Posterior cingulate gyrus (tissue), 11 donors: ENCODE measurements around the gene SLC25A21.

Experiments
- DNase-seq, 10 donors: peaks; one replicate each; pipeline versions ENCODE4 v3.0.0 to v3.0.0-alpha.2; 2020 to 2021; ENCODE audit warnings: mixed read lengths in 3 of 10
- intact Hi-C: fragments of 100-400 bp; cut with DNase I; formaldehyde crosslinking; loops from one replicate; pipeline ENCODE4 v1.15.1; 2023

Gene SLC25A21

DNA sequence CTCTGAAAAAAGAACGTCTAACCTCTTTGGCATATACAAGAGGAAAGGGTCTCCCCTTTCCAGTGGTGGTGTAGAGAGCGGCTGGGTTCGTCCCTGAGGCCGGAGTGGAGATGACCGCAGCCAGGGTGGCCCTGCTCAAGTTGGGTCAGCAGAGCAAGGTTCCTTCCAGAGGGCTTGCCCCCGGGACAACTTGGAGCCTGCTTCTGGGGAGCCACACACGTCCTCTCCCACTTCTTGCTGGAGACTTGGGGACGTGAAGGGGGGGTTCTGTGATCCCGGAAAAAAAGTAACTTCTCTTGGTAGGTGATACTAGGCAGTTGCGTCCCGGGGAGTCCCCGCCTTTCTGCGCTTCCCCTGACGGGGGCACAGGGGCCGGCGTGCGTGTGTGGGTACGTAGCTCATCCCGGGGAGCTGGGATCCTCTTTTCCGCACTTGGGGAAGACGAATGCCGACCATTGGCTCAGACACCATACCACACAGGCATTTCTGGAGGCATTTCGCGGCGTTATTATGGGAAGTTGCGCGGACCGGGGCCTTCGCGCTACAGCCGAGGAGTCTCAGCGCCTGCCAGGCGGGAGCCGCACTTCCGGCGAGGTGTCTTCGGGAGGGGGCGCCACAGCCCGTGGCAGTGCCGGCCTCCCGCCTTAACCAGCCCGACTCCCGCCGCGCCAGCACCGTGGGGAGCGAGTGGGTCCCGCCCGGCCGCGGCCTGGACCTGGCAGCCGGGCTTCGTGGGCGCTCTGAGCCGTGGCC lies 525.6 kb downstream of the SLC25A21 start:
- intact Hi-C loops = loop anchor here (10.0 kb wide), 1 partner anchor 298 kb away; no protein-coding TSS in a partner anchor
- no peak for DNase-seq

DNA sequence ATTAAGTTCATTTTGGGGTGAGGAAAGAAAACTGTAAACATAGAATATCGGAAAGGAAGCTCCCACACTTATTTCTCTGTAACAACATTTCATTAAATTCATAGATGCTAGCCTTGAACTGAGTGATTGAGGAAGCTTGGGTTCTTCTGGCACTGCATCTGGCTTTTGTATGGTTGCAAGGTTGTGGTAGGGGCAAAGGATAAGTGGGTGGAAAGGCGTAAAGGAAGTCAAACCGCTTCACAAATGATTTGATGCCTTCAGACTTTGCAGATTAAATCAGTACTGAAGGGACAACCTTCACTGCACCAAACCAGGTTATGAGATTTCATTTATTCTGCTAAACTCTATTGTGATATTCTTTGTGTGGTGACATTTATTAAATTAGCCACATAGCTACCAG lies 538.8 kb downstream of the SLC25A21 start:
- no peak for DNase-seq
- intact Hi-C loops = no loop called here
